SK-N-SH (cell line): ENCODE measurements around the gene DSC3.

ENCODE experiments used
- NFIC ChIP-seq: IDR thresholded peaks from 2 replicates; pipeline ENCODE4 v1.4.0; 2012; ENCODE audit warnings: borderline replicate concordance
- RAD21 ChIP-seq: IDR thresholded peaks from 2 replicates; pipeline ENCODE4 v1.6.1; 2012; ENCODE audit warnings: mild to moderate bottlenecking, low read length
- RFX5 ChIP-seq: IDR thresholded peaks from 2 replicates; pipeline ENCODE4 v1.6.1; 2012; ENCODE audit warnings: mild to moderate bottlenecking, improper control_type of control experiment, low read length
- SMC3 ChIP-seq: IDR thresholded peaks from 2 replicates; pipeline ENCODE4 v1.6.1; 2012; ENCODE audit warnings: low read depth, low read length, improper control_type of control experiment
- TAF1 ChIP-seq: IDR thresholded peaks from 2 replicates; pipeline ENCODE4 v1.6.1; 2012; ENCODE audit warnings: low read depth, mild to moderate bottlenecking, low read length, moderate library complexity, borderline replicate concordance
- TEAD4 ChIP-seq: IDR thresholded peaks from 2 replicates; pipeline ENCODE4 v1.4.0; 2012; ENCODE audit warnings: mild to moderate bottlenecking, borderline replicate concordance; ENCODE audit not compliant: insufficient read depth
- TF ChIP-seq, protein P1 (sequence below): IDR thresholded peaks from 2 replicates; pipeline ENCODE4; 2012
- TF ChIP-seq, protein P2 (sequence below): IDR thresholded peaks from 2 replicates; pipeline ENCODE4 v1.4.0; 2012; ENCODE audit warnings: low read depth, borderline replicate concordance
- TF ChIP-seq, protein P3 (sequence below): IDR thresholded peaks from 2 replicates; pipeline ENCODE4 v1.6.1; 2012; ENCODE audit warnings: mild to moderate bottlenecking, low read depth, low read length, moderate library complexity
- TF ChIP-seq, protein P4 (sequence below): fragments of 200-600 bp; sonication (generic); IDR thresholded peaks from 2 replicates; pipeline ENCODE4 v1.6.1; 2017; ENCODE audit warnings: antibody characterized with exemption, mild to moderate bottlenecking, moderate library complexity

DNA sequence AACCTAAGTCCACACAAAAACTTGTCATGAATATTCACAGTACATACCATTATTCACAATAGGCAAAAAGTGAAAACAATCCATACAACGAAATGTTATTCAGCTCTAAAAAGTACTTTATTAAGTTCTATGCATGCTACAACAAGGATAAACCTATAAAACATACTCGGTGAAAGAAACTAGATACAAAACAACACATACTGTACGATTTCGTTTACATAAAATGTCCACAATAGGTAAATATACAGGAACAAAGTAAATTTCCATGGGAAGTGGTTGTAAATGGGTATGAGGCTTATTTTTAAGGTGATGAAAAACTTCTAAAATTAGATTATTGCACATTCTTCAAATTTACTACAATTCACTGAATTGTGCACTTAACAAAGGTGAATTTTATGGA, 8.0 kb downstream of the DSC3 start:
- TF ChIP-seq, protein P1, sequence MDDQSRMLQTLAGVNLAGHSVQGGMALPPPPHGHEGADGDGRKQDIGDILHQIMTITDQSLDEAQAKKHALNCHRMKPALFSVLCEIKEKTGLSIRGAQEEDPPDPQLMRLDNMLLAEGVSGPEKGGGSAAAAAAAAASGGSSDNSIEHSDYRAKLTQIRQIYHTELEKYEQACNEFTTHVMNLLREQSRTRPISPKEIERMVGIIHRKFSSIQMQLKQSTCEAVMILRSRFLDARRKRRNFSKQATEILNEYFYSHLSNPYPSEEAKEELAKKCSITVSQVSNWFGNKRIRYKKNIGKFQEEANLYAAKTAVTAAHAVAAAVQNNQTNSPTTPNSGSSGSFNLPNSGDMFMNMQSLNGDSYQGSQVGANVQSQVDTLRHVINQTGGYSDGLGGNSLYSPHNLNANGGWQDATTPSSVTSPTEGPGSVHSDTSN, result no peak
- TF ChIP-seq, protein P2, sequence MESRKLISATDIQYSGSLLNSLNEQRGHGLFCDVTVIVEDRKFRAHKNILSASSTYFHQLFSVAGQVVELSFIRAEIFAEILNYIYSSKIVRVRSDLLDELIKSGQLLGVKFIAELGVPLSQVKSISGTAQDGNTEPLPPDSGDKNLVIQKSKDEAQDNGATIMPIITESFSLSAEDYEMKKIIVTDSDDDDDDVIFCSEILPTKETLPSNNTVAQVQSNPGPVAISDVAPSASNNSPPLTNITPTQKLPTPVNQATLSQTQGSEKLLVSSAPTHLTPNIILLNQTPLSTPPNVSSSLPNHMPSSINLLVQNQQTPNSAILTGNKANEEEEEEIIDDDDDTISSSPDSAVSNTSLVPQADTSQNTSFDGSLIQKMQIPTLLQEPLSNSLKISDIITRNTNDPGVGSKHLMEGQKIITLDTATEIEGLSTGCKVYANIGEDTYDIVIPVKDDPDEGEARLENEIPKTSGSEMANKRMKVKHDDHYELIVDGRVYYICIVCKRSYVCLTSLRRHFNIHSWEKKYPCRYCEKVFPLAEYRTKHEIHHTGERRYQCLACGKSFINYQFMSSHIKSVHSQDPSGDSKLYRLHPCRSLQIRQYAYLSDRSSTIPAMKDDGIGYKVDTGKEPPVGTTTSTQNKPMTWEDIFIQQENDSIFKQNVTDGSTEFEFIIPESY, result no peak
- TF ChIP-seq, protein P3, sequence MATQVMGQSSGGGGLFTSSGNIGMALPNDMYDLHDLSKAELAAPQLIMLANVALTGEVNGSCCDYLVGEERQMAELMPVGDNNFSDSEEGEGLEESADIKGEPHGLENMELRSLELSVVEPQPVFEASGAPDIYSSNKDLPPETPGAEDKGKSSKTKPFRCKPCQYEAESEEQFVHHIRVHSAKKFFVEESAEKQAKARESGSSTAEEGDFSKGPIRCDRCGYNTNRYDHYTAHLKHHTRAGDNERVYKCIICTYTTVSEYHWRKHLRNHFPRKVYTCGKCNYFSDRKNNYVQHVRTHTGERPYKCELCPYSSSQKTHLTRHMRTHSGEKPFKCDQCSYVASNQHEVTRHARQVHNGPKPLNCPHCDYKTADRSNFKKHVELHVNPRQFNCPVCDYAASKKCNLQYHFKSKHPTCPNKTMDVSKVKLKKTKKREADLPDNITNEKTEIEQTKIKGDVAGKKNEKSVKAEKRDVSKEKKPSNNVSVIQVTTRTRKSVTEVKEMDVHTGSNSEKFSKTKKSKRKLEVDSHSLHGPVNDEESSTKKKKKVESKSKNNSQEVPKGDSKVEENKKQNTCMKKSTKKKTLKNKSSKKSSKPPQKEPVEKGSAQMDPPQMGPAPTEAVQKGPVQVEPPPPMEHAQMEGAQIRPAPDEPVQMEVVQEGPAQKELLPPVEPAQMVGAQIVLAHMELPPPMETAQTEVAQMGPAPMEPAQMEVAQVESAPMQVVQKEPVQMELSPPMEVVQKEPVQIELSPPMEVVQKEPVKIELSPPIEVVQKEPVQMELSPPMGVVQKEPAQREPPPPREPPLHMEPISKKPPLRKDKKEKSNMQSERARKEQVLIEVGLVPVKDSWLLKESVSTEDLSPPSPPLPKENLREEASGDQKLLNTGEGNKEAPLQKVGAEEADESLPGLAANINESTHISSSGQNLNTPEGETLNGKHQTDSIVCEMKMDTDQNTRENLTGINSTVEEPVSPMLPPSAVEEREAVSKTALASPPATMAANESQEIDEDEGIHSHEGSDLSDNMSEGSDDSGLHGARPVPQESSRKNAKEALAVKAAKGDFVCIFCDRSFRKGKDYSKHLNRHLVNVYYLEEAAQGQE, result no peak
- TF ChIP-seq, protein P4, sequence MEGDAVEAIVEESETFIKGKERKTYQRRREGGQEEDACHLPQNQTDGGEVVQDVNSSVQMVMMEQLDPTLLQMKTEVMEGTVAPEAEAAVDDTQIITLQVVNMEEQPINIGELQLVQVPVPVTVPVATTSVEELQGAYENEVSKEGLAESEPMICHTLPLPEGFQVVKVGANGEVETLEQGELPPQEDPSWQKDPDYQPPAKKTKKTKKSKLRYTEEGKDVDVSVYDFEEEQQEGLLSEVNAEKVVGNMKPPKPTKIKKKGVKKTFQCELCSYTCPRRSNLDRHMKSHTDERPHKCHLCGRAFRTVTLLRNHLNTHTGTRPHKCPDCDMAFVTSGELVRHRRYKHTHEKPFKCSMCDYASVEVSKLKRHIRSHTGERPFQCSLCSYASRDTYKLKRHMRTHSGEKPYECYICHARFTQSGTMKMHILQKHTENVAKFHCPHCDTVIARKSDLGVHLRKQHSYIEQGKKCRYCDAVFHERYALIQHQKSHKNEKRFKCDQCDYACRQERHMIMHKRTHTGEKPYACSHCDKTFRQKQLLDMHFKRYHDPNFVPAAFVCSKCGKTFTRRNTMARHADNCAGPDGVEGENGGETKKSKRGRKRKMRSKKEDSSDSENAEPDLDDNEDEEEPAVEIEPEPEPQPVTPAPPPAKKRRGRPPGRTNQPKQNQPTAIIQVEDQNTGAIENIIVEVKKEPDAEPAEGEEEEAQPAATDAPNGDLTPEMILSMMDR, result no peak
- TF ChIP-seq RAD21 (no peak), RFX5 (no peak), TEAD4 (no peak), NFIC (no peak), SMC3 (no peak), TAF1 (no peak)
